DOHH2 (cell line): ENCODE data around the gene SHROOM2.

Experiments
- H3F3A ChIP-seq: fragments of 200-600 bp; sonication (generic), shearing (Covaris generic); 2 replicates; pipeline ENCODE4 v1.6.0; 2016; ENCODE audit warnings: antibody characterized with exemption, mild to moderate bottlenecking; ENCODE audit not compliant: control insufficient read depth, insufficient read depth
- H3K27ac ChIP-seq: fragments of 200-600 bp; sonication (generic); 2 replicates; pipeline ENCODE4 v1.5.1; 2014; ENCODE audit warnings: low read depth, mild to moderate bottlenecking, low read length, moderate library complexity
- H3K27me3 ChIP-seq: fragments of 200-600 bp; sonication (generic); 2 replicates; pipeline ENCODE4 v1.6.1; 2014; ENCODE audit warnings: mild to moderate bottlenecking, low read length, mixed read lengths; ENCODE audit not compliant: control insufficient read depth
- H3K36me3 ChIP-seq: fragments of 200-600 bp; sonication (generic); 2 replicates; pipeline ENCODE4 v1.6.1; 2014; ENCODE audit warnings: mild to moderate bottlenecking, low read length, moderate library complexity, mixed read lengths; ENCODE audit not compliant: control insufficient read depth
- H3K4me1 ChIP-seq: fragments of 200-600 bp; sonication (generic); 2 replicates; pipeline ENCODE4 v1.6.1; 2014; ENCODE audit warnings: mild to moderate bottlenecking, low read length, mixed read lengths; ENCODE audit not compliant: control insufficient read depth
- H3K4me2 ChIP-seq: fragments of 200-600 bp; sonication (generic); 2 replicates; pipeline ENCODE4 v1.6.0; 2014; ENCODE audit warnings: mild to moderate bottlenecking, low read length, moderate library complexity
- H3K4me3 ChIP-seq: fragments of 200-600 bp; sonication (generic); 2 replicates; pipeline ENCODE4 v1.5.1; 2014; ENCODE audit warnings: mild to moderate bottlenecking, low read length, mixed read lengths
- H3K79me2 ChIP-seq: fragments of 200-600 bp; sonication (generic); 2 replicates; pipeline ENCODE4 v1.6.1; 2014; ENCODE audit warnings: mild to moderate bottlenecking, low read length, mixed read lengths; ENCODE audit not compliant: control insufficient read depth
- H3K9me2 ChIP-seq: fragments of 200-600 bp; sonication (generic); replicated peaks from 2 replicates; pipeline ENCODE4 v1.6.1; 2014; ENCODE audit warnings: mild to moderate bottlenecking, low read length, mixed read lengths; ENCODE audit not compliant: control insufficient read depth
- H3K9me3 ChIP-seq: fragments of 200-600 bp; sonication (generic); 2 replicates; pipeline ENCODE4 v1.6.1; 2014; ENCODE audit warnings: antibody characterized with exemption, low read length, mixed read lengths; ENCODE audit not compliant: control insufficient read depth, insufficient read depth
- H4K20me1 ChIP-seq: fragments of 200-600 bp; sonication (generic); 2 replicates; pipeline ENCODE4 v1.6.0; 2014; ENCODE audit warnings: low read depth, mild to moderate bottlenecking, antibody characterized with exemption, low read length, moderate library complexity; ENCODE audit not compliant: control insufficient read depth, insufficient read depth
- CTCF ChIP-seq: fragments of 200-600 bp; sonication (generic); IDR thresholded peaks from one replicate; pipeline ENCODE4 v1.5.1; 2014; ENCODE audit warnings: antibody characterized with exemption, mild to moderate bottlenecking, low read depth, low read length; ENCODE audit not compliant: poor library complexity, severe bottlenecking
- EZH2phosphoT487 ChIP-seq: fragments of 200-600 bp; sonication (generic); IDR thresholded peaks from 2 replicates; pipeline ENCODE4 v1.6.1; 2017; ENCODE audit warnings: borderline replicate concordance, mild to moderate bottlenecking, antibody characterized with exemption, low read length, moderate library complexity, mixed read lengths

Gene SHROOM2

GRCh38 chrX:9919632-9920172 is 133.5 kb downstream of the SHROOM2 start:
- TF ChIP-seq EZH2phosphoT487, result no peak
- no peaks in the 10 kb centered on the region for H3K79me2 ChIP-seq
- no peaks in the 10 kb centered on the region for H3K4me1 ChIP-seq
- no peaks in the 10 kb centered on the region for H3F3A ChIP-seq
- H3K27me3 ChIP-seq, result peaks cover 4% of the 10 kb centered on the region; the same call in 1 of the 2 replicates
- no peaks in the 10 kb centered on the region for H3K36me3 ChIP-seq
- H3K4me3 ChIP-seq, result no peak overlapping the region
- H3K9me3 ChIP-seq, result no peaks in the 10 kb centered on the region
- H4K20me1 ChIP-seq, result no peaks in the 10 kb centered on the region
- no peak overlapping the region for H3K4me2 ChIP-seq
- H3K9me2 ChIP-seq, result no peaks in the 10 kb centered on the region
- H3K27ac ChIP-seq, result no peak overlapping the region

- Histone ChIP-seq H3F3A (no peaks in the 10 kb centered on the region), H3K9me3 (no peaks in the 10 kb centered on the region), H3K9me2 (no peaks in the 10 kb centered on the region), H3K27me3 (peaks cover 4% of the 10 kb centered on the region; the same call in 1 of the 2 replicates), H4K20me1 (no peaks in the 10 kb centered on the region), H3K4me2 (no peak overlapping the region), H3K4me1 (no peaks in the 10 kb centered on the region), H3K4me3 (no peak overlapping the region), H3K36me3 (no peaks in the 10 kb centered on the region), H3K27ac (no peak overlapping the region), H3K79me2 (no peaks in the 10 kb centered on the region)
- no peak for TF ChIP-seq CTCF
- TF ChIP-seq EZH2phosphoT487, result no peak
Observed at GRCh38 chrX:9921407-9921806, 135.2 kb downstream of the SHROOM2 start.

- Histone ChIP-seq H3K27me3 (peaks cover 4% of the 10 kb centered on the region; the same call in 1 of the 2 replicates), H3K4me1 (no peaks in the 10 kb centered on the region), H3K4me3 (no peak overlapping the region), H3K9me2 (no peaks in the 10 kb centered on the region), H3K36me3 (no peaks in the 10 kb centered on the region), H4K20me1 (no peaks in the 10 kb centered on the region), H3K79me2 (no peaks in the 10 kb centered on the region), H3K4me2 (no peak overlapping the region), H3K9me3 (no peaks in the 10 kb centered on the region), H3F3A (no peaks in the 10 kb centered on the region), H3K27ac (no peak overlapping the region)
- TF ChIP-seq CTCF (no peak), EZH2phosphoT487 (no peak)
Observed at GRCh38 chrX:9923357-9923756, 137.1 kb downstream of the SHROOM2 start.

- Histone ChIP-seq H3K9me3 (no peaks in the 10 kb centered on the region), H3K4me1 (no peaks in the 10 kb centered on the region), H3K79me2 (no peaks in the 10 kb centered on the region), H3K4me3 (no peak overlapping the region), H3K27me3 (no peaks in the 10 kb centered on the region), H3K36me3 (no peaks in the 10 kb centered on the region), H3K9me2 (no peaks in the 10 kb centered on the region), H3F3A (no peaks in the 10 kb centered on the region), H4K20me1 (no peaks in the 10 kb centered on the region), H3K4me2 (no peak overlapping the region), H3K27ac (no peak overlapping the region)
- no peak for TF ChIP-seq CTCF
- TF ChIP-seq EZH2phosphoT487, result no peak
Observed at GRCh38 chrX:9926002-9926401, 139.8 kb downstream of the SHROOM2 start.
